ENCODE data around the gene SRF.
"Not testable (repeated sequence)": the region's sequence is repeated elsewhere in the genome, so short reads cannot be mapped to it uniquely, and the experiment has no call there.

The SRF gene

DNA sequence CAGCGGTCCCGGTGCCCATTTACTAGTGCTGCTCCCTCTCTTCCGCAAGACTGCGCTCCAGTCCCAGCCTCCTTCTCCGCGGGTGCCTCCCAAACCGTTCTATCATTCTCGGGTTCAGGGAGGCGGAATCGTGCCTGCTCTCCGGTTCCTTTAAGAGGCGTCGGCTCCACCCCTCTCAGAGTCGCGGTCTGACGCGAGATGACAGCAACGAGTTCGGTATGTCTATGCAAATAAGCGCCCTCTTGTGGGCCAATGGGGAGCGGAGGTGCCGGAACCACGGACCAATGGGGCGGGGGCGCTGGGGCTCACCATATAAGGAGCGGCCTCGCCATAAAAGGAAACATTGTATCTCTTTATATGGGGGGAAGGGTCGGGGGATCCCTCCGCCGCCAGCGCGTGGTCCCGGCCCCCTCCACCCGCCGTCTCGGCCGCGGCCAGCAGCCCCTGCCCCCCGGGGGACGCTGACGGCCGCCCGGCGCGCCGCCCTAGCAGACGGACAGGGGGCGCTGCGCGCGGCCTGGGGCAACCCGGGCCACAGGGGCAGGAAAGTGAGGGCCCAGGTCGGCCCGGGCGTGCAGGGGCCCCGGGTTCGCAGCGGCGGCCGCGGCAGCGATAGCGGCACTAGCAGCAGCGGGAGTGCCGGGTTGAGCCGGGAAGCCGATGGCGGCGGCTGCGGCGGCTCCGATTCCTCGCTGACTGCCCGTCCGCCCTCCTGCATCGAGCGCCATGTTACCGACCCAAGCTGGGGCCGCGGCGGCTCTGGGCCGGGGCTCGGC lies at the start of gene SRF:
SRF (plus strand) TSS at position 339 of the 776 bp plus-strand sequence; CDS start at position 727, 388 bp downstream.
- FAIRE-seq = peak; percentile 80

DNA sequence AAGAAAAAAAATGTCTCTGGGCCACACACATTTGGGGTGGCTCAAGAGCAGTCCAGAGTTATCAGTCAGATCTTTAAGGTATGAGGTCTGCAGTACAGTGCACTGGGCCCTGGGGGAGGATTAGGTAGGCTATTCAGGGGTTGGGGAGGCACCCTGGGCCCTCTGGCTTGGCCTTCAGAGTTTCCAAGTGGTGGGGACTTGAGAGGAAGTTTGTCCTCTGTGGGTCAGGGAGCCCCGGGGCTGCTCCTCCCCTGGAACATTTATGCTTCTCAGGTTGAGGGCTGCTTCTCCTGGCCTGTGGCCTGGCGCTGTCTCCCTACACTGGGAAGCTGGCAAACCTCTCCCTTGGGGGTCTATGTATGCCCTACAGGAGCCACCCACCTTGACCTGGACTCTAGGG lies 48.9 kb upstream of the SRF start:
- FAIRE-seq = no peak

DNA sequence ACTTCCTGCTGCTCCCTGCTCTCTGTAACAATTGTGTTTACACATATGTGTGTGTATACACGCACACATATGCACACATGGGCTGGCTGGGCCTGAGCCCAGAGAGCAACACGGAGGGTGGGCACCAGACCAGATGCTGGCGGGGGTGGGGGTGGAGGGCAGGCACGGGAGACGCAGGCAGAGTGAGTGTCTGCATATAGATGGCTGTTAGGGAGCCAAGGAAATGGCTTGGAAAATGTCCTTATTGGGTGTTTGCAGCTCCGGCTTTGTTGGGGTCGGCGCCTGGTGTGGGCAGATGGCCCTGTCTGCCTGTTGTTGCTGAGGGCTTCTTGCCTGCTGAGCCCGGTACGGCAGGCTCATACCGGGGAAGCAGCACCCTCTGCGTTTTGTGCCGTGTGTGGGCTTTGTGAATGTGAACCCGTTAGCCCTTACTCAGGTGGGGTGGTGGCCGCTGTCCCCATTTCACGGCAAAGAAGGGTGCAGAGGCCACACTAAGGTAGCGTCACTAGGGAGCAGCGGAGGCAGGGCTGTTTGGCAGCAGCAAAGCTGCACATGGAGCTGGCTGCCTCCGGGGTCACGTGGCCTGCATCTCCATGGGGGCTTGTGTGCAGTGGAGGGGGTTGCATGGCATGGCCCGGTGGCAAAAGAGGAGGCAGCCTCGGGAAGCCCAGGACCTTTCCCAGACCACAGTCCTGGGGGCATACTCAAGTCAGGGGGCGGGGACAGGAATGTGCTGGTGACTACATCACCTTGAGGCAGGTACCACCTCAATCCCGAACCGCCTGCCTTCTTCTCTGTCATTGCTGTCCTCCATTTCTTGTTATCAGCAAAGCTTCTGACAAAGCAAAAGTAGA lies 47.4 kb upstream of the SRF start:
- FAIRE-seq = no peak

DNA sequence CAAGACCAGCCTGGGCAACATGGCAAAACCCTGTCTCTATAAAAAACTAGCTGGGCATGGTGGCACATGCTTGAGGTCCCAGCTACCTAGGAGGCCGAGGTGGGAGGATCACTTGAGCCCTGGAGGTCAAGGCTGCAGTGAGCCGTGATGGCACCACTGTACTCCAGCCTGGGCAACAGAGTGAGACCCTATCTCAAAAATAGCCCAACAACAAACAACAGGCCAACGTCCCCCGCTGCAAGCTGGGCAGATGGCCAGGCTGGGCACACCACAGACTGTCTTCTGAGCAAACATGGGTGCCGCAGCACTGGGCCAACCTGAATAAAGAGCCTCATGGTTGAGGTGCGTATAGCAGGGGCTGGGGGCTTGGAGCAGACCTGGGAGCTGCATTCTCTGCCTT lies 46.6 kb upstream of the SRF start:
- no peak for FAIRE-seq

DNA sequence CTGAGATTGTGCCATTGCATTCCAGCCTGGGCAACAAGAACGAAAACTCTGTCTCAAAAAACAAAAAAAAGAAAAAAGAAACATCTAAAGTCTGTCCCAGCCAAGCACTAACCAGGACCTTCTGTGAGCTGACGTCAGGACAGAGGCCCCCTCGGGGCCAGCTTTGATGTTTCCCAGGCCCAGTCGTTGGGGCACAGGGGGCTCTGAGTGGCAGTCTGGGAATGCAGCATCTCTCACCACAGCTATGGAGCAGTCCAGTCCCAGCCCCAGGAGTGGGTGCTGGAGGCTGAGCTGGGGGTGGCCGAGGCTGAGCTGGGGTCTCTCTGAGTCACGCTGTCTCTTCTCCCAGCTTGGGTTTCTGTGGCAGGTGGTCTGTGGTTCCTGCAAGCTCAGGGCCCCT lies 46.0 kb upstream of the SRF start:
- no peak for FAIRE-seq

DNA sequence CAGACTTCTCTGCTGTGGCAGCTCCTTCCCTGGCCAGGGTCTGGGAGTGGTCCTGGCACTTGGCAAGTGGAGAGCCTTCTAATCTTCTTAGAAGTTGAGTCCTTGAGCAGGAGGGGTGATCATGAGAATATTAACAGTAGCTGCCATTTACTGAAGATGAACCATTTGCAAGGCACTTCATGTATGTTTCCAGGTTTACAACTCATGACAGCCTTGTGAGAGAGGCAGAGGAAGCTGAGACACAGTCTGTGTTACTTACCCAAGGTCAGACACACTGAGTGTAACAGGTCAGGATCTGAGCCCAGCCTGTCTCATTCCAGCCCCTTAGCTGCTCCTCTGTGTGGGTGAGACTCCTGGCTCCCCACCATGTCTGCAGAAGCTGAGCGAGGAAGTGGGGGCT lies 45.5 kb upstream of the SRF start:
- no peak for FAIRE-seq

DNA sequence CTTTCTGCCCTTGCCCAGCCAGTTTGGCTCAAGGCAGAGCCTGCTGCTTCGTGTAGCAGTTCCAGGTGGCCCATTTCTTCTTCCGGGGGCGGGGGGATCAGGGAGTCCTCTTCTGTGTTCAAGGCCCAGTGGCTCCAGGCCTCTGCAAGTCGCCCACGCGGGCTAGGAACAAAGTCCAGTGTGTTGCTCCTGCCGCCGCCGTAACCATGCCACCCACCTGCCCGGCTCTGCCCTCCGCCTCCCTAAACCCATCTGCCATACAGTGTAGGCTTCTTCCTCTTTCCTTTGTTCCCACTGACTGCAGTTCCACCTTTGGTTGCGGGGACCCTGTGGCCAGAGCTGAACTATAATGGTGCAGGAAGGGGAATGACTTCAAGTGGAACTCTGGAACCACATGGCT lies 43.9 kb upstream of the SRF start:
- no peak for FAIRE-seq

DNA sequence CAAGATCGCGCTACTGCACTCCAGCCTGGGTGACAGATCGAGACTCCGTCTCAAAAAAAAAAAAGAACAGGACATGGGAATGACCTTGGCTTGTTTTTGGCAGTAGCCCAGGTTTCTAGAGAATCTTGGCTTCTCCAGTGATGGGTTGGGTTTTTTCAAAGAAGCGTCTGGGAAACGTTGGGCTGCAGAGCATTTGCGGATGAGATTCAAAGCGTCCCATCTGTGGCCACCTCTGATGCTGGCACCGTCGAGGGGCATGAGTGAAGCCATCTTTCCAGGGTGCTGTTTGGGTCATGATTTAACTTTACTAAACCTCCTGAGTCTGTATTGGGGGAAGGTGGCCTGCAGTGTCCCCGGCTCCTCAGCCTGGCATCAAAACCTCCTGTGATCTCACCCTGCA lies 43.2 kb upstream of the SRF start:
- no peak for FAIRE-seq

DNA sequence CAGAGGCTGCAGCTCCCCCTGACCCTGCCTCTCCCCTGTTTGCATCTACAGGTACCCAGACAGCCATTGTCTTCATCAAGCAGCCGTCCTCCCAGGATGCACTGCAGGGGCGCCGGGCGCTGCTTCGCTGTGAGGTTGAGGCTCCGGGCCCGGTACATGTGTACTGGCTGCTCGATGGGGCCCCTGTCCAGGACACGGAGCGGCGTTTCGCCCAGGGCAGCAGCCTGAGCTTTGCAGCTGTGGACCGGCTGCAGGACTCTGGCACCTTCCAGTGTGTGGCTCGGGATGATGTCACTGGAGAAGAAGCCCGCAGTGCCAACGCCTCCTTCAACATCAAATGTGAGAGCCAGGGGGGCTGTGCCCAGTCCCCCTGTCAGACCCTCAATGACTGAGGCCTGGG lies 42.1 kb upstream of the SRF start:
- FAIRE-seq = no peak

DNA sequence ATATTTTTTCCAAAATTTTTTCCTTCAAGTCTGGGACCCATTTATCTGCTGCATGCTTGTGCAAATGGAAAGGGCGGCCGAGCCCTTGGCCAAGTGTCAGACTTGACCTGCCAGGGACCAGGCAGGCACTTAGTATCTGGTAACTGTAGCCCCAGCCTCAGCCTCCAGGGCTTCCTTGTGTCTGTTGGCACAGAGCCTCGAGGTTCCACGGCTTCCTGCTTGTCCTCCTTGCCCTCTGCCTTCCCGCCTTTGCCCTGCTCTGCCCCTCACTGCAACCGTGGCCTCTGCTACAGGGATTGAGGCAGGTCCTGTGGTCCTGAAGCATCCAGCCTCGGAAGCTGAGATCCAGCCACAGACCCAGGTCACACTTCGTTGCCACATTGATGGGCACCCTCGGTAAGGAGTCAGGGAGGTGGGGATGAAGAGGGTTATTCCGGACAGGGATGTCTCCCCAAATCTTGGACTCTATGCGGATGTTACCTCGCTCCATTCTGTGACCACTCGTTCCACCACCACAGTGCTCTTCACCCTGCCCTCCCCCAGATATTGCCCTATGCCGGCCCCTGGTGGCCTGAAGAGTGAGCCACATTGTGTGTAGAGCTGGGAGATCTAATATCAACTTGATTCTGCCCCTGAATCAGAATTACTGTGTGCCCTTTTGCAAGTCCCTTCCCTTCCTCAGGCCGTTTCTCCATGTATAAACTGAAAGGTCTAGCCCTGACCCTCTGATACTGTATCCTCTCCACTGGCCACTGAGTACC lies 41.5 kb upstream of the SRF start:
- no peak for FAIRE-seq

DNA sequence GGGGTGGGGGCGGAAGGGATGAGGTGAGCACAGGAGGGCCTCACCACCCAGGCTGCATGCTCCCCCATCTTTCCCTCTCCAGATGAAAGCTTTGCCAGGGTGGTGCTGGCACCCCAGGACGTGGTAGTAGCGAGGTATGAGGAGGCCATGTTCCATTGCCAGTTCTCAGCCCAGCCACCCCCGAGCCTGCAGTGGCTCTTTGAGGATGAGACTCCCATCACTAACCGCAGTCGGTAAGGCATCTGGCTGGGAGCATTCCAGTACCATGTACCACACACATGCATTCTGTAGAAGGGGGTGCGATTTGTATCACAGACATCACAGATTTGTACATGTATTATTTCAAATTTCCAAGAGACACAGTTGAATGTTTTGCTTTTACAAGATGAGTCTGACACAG lies 40.6 kb upstream of the SRF start:
- FAIRE-seq = no peak

DNA sequence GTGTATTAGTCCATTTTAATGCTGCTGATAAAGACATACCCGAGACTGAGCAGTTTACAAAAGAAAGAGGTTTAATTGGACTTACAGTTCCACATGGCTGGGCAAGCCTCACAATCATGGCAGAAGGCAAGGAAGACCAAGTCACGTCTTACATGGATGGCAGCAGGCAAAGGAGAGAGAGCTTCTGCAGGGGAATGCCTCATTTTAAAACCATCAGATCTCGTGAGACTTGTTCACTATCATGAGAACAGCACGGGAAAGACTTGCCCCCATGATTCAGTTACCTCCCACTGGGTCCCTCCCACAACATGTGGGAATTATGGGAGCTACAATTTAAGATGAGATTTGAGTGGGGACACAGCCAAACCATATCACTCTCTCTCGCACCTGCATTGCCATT lies 39.7 kb upstream of the SRF start:
- not testable (repeated sequence) for FAIRE-seq

DNA sequence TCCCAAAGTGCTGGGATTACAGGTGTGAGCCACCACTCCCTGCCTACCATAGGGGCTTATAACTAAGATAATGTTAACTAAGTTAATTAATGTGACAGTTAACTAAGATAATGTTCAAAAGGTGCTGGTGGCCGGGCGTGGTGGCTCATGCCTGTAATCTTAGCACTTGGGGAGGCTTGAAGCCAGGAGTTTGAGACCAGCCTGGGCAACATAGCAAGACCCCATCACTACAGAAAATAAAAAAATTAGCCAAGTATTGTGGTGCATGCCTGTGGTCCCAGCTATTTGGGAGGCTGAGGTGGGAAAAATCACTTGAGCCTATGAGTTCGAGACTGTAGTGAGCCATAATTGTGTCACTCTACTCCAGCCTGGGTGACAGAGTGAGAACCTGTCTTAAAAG lies 32.8 kb upstream of the SRF start:
- no peak for FAIRE-seq

DNA sequence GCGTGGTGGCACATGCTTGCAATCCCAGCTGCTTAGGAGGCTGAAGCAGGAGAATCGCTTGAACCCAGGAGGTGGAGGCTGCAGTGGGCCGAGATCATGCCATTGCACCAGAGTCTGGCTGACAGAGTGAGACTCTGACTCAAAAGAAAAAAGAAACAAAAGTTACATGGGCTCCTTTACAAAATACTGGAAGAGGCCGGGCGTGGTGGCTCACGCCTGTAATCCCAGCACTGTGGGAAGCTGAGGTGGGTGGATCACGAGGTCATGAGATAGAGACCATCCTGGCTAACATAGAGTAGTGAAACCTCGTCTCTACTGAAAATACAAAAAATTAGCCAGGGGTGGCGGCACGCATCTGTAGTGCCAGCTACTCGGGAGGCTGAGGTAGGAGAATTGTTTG lies 31.1 kb upstream of the SRF start:
- FAIRE-seq = not testable (repeated sequence)

DNA sequence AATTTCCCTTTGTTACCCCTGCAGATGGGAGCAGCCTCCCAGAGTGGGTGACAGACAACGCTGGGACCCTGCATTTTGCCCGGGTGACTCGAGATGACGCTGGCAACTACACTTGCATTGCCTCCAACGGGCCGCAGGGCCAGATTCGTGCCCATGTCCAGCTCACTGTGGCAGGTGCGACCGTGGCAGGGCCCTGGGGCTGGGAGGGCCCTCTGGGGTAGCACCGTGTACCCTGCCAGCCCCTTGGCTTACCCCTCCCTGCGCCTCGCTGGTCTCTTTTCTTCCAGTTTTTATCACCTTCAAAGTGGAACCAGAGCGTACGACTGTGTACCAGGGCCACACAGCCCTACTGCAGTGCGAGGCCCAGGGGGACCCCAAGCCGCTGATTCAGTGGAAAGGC lies 29.4 kb upstream of the SRF start:
- FAIRE-seq = no peak

DNA sequence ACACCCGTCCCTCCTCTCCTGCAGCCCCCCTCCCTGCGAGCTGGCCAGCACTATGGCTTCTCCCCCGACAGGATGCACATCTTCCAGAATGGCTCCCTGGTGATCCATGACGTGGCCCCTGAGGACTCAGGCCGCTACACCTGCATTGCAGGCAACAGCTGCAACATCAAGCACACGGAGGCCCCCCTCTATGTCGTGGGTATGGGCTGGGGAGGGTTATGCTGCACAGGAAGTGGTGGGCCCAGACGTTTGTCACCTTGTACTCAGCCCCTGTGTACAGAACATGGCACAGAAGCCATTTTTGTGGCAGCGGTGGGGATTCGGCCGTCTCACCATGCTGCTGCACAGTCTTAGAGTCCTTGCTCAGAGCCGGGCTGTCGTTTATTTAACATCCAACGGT lies 29.0 kb upstream of the SRF start:
- no peak for FAIRE-seq

DNA sequence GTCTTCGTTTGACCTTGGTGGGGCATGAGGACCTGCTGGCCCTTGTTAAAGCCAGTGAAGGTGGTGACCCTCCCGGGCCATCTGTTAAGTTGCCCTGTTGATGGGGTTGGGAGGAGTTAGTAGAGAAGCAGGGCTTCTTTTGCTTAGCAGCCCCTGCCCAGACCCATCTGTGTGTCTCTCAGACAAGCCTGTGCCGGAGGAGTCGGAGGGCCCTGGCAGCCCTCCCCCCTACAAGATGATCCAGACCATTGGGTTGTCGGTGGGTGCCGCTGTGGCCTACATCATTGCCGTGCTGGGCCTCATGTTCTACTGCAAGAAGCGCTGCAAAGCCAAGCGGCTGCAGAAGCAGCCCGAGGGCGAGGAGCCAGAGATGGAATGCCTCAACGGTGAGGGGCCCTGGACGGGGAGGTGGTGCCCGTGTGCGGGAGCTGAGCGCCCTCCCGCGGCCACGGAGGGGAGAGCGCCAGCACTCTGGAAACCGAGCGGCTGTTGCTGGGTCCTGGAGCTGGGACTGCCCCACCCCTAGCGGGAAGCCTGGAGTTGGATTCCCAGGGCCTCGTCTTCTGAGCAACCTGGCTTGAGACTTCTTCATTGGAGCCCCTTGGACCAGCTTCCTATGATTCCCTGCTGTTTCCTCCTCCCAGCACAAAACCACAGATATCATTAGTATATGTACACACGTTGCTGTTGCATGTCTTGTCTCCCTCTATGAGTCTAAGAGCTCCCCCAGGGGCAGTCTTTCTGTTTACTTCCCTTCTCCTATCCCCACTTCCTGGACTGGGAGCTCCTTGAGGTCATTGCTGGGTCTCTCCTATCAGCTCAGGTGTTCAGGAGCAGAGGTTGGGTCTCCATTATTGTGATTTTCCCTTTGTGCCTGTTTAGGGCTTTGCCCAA lies 27.6 kb upstream of the SRF start:
- FAIRE-seq = no peak

DNA sequence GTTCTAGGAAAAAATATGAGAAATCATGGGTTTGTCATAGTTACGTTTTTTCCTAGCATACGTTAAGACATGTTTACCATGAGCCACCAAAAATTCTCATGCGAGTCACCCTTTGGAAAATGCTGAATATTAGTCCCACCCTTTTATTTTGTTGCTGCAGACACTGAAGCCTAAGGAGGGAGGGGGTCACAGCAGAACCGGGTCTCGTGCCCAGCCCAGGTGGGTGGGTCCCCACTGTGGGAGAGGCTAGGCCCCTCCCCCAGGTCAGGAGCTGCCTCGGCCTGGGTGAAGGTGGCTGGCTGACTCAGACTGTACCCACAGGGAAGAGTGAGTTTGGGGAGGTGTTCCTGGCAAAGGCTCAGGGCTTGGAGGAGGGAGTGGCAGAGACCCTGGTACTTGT lies 26.2 kb upstream of the SRF start:
- no peak for FAIRE-seq

DNA sequence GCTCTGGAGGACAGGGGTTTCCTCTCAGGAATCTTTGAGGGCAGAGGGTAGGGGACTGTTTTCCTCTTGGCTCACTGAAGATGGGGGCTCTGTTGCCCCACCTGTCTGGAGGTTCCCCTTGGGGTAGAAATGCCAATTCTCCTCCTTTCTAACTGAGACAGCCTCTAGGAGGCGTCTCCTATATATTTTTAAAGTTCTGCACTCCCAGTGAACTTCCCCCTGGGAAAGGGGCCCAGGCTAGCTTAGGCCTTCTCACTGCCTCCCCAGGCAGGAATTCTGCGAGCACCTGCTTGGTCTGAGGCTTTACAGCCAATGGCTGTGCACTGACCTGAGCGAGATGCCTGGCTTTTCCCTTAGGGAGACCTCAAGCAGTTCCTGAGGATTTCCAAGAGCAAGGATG lies 24.8 kb upstream of the SRF start:
- FAIRE-seq = no peak

DNA sequence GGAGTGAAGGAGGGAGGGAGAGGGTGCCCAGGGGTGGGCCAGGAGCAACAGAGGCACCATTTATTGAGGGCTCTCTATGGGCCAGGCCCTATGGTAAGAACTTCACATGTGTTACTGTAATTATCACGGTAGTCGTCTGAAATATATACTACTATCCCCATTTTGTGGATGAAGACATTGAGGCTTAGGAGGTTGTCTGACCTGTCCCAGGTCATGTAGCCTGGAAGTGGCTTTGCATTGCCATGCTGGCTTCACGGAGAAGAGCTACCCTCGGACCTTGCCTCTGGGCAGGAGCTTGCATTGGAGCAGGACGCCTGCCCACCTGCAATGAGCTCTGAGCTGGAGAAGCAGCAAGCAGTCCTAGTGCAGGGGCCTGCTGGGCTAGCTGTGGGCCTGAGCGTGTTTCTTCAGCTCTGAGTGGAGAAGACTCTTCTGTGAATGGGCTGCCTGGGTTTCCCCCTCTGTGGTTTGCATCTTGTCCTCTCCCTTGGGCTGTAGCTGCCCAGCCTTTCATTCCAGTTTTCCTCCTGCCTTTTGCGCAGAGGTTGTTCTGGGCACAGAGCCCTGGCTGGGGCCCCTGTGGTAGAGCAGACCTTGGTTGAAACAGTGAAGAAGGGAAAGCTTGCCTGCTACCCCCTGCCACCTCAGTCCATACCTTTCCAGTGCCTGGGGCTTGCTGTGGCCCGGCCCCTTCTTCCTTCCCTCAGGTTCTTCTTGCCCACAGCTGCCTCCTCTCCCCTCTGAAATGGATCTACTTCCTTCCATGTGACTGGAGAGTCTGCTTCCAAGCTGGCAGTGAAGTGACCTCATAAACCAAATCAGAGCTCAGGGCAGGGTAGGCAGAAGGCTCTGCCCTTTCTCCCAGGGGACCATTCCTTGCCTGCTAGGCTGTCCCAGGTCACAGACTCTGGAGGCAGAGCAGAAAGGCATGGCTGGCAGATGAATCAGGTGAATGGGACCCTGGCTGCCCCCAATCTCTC lies 24.1 kb upstream of the SRF start:
- FAIRE-seq = no peak
